Measurements from ENCODE around the gene CDC25B. TPM values are rescaled to one million over a fixed set of nuclear protein-coding genes. Genes with fewer than 3 reads are reported as not detected.

Gene CDC25B
- total and polyA plus RNA-seq, 4 donors: 4.4 to 12.9 (median 9.2) TPM

DNA sequence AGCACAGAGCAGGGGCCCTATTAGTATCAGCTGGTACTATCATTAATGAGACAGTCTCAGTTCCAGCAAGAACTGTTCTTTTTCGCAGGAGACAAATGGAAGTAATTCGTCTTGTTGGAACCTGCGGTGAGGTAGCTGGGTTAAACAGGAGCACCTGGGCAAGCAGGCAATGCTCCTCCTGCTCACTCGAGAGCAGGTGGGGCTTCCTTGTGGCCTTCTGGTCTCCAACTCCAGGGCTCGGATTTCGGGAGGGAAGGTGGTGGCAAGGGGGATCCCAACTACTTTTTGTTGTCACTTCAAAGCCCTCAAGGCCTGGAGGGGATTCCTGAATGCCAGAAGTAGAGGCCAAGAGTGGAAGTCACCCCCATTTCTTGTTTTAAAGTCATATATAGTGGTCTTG lies 13.5 kb upstream of the CDC25B start:
- no peak overlapping the region for H3K4me3 ChIP-seq (ENCODE audit: low read depth in 1 of 3, low read length in 3 of 3)
- peaks cover 20 to 50% (median 39%) of the 10 kb centered on the region in 4 donors for H3K4me1 ChIP-seq (ENCODE audit: control insufficient read depth in 4 of 4, insufficient read depth in 4 of 4, low read length in 3 of 4)
- no peaks in the 10 kb centered on the region for H3K27me3 ChIP-seq (ENCODE audit: control insufficient read depth in 4 of 4, insufficient read depth in 4 of 4, low read length in 3 of 4)
- DNase-seq (ENCODE audit: low spot score): no peak
- H3K36me3 ChIP-seq (ENCODE audit: control insufficient read depth in 4 of 4, insufficient read depth in 3 of 4, low read depth in 1 of 4, low read length in 3 of 4): peaks cover 0 to 5% (median 0%) of the 10 kb centered on the region in 4 donors
- no peaks in the 10 kb centered on the region for H3K9me3 ChIP-seq (ENCODE audit: control insufficient read depth in 4 of 4, low read length in 3 of 4)
- H3K27ac ChIP-seq (ENCODE audit: low read depth in 1 of 2, low read length in 2 of 2): no peak overlapping the region
- 95% methylated on average over 6 of the region's 6 CpGs for WGBS
- no peak overlapping the region for H3K9ac ChIP-seq (ENCODE audit: low read depth in 1 of 2, low read length in 2 of 2)
- TF ChIP-seq, protein P1, sequence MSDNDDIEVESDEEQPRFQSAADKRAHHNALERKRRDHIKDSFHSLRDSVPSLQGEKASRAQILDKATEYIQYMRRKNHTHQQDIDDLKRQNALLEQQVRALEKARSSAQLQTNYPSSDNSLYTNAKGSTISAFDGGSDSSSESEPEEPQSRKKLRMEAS (IDR thresholded peaks at IDR 0.05): no peak
- TF ChIP-seq SP1 (IDR thresholded peaks at IDR 0.05): no peak
- TF ChIP-seq YY1 (IDR thresholded peaks at IDR 0.05): no peak
- TF ChIP-seq, protein P2, sequence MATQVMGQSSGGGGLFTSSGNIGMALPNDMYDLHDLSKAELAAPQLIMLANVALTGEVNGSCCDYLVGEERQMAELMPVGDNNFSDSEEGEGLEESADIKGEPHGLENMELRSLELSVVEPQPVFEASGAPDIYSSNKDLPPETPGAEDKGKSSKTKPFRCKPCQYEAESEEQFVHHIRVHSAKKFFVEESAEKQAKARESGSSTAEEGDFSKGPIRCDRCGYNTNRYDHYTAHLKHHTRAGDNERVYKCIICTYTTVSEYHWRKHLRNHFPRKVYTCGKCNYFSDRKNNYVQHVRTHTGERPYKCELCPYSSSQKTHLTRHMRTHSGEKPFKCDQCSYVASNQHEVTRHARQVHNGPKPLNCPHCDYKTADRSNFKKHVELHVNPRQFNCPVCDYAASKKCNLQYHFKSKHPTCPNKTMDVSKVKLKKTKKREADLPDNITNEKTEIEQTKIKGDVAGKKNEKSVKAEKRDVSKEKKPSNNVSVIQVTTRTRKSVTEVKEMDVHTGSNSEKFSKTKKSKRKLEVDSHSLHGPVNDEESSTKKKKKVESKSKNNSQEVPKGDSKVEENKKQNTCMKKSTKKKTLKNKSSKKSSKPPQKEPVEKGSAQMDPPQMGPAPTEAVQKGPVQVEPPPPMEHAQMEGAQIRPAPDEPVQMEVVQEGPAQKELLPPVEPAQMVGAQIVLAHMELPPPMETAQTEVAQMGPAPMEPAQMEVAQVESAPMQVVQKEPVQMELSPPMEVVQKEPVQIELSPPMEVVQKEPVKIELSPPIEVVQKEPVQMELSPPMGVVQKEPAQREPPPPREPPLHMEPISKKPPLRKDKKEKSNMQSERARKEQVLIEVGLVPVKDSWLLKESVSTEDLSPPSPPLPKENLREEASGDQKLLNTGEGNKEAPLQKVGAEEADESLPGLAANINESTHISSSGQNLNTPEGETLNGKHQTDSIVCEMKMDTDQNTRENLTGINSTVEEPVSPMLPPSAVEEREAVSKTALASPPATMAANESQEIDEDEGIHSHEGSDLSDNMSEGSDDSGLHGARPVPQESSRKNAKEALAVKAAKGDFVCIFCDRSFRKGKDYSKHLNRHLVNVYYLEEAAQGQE (IDR thresholded peaks at IDR 0.05): no peak
- TF ChIP-seq, protein P3, sequence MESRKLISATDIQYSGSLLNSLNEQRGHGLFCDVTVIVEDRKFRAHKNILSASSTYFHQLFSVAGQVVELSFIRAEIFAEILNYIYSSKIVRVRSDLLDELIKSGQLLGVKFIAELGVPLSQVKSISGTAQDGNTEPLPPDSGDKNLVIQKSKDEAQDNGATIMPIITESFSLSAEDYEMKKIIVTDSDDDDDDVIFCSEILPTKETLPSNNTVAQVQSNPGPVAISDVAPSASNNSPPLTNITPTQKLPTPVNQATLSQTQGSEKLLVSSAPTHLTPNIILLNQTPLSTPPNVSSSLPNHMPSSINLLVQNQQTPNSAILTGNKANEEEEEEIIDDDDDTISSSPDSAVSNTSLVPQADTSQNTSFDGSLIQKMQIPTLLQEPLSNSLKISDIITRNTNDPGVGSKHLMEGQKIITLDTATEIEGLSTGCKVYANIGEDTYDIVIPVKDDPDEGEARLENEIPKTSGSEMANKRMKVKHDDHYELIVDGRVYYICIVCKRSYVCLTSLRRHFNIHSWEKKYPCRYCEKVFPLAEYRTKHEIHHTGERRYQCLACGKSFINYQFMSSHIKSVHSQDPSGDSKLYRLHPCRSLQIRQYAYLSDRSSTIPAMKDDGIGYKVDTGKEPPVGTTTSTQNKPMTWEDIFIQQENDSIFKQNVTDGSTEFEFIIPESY (IDR thresholded peaks at IDR 0.05): no peak
- TF ChIP-seq HNF4G (IDR thresholded peaks at IDR 0.05): no peak
- TF ChIP-seq, protein P4, sequence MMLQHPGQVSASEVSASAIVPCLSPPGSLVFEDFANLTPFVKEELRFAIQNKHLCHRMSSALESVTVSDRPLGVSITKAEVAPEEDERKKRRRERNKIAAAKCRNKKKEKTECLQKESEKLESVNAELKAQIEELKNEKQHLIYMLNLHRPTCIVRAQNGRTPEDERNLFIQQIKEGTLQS (IDR thresholded peaks at IDR 0.05): no peak
- no peak for TF ChIP-seq EGR1 (IDR thresholded peaks at IDR 0.05; ENCODE audit: low read depth in 2 of 2)
- TF ChIP-seq FOXA2 (IDR thresholded peaks at IDR 0.05): no peak
- no peak for TF ChIP-seq HNF4A (conservative IDR thresholded peaks at IDR 0.05)

DNA sequence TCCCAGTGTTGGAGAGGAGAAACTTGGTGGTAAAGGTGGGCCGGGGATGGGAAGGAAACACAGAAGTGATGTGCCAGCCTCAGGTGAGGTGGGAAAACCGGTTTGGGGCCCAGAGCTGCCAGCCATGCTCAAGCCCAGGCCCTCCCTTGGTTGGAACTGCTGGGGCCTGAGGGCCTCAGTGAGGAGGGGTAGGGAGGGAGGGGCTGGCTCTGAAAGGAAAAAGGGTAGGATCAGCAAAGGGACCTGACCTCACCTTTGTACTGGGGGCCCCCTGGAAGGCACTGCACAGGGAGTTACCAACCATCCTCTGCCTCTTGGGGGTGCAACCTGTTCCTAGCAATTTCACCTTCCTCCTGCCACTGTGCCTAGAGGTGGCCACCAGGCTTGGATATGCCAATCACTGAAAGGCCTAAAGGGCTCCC lies 13.0 kb upstream of the CDC25B start:
- Histone ChIP-seq H3K9me3 (ENCODE audit: control insufficient read depth in 4 of 4, low read length in 3 of 4) (no peaks in the 10 kb centered on the region), H3K27ac (ENCODE audit: low read depth in 1 of 2, low read length in 2 of 2) (no peak overlapping the region), H3K27me3 (ENCODE audit: control insufficient read depth in 4 of 4, insufficient read depth in 4 of 4, low read length in 3 of 4) (no peaks in the 10 kb centered on the region), H3K4me1 (ENCODE audit: control insufficient read depth in 4 of 4, insufficient read depth in 4 of 4, low read length in 3 of 4) (peaks cover 18 to 45% (median 35%) of the 10 kb centered on the region in 4 donors), H3K9ac (ENCODE audit: low read depth in 1 of 2, low read length in 2 of 2) (no peak overlapping the region), H3K4me3 (ENCODE audit: low read depth in 1 of 3, low read length in 3 of 3) (no peak overlapping the region), H3K36me3 (ENCODE audit: control insufficient read depth in 4 of 4, insufficient read depth in 3 of 4, low read depth in 1 of 4, low read length in 3 of 4) (peaks cover 0 to 5% (median 0%) of the 10 kb centered on the region in 4 donors)
- no peak for TF ChIP-seq FOXA1 (IDR thresholded peaks at IDR 0.05)
- TF ChIP-seq, protein P5, sequence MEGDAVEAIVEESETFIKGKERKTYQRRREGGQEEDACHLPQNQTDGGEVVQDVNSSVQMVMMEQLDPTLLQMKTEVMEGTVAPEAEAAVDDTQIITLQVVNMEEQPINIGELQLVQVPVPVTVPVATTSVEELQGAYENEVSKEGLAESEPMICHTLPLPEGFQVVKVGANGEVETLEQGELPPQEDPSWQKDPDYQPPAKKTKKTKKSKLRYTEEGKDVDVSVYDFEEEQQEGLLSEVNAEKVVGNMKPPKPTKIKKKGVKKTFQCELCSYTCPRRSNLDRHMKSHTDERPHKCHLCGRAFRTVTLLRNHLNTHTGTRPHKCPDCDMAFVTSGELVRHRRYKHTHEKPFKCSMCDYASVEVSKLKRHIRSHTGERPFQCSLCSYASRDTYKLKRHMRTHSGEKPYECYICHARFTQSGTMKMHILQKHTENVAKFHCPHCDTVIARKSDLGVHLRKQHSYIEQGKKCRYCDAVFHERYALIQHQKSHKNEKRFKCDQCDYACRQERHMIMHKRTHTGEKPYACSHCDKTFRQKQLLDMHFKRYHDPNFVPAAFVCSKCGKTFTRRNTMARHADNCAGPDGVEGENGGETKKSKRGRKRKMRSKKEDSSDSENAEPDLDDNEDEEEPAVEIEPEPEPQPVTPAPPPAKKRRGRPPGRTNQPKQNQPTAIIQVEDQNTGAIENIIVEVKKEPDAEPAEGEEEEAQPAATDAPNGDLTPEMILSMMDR (IDR thresholded peaks at IDR 0.05; ENCODE audit: low read depth, low read length, missing input control): no peak
- no peak for TF ChIP-seq NR2F2 (IDR thresholded peaks at IDR 0.05)
- TF ChIP-seq SP1 (IDR thresholded peaks at IDR 0.05): no peak
- TF ChIP-seq HNF4G (IDR thresholded peaks at IDR 0.05): no peak
- TF ChIP-seq, protein P4 (IDR thresholded peaks at IDR 0.05): no peak
- no peak for TF ChIP-seq FOXA2 (IDR thresholded peaks at IDR 0.05)
- TF ChIP-seq JUND (IDR thresholded peaks at IDR 0.05): no peak
- TF ChIP-seq TAF1 (conservative IDR thresholded peaks at IDR 0.05): no peak
- WGBS: 83% methylated on average over 2 of the region's 2 CpGs
- DNase-seq (ENCODE audit: low spot score): no peak
